ENCODE measurements around the gene MAML2.
"Not testable (repeated sequence)": the region's sequence is repeated elsewhere in the genome, so short reads cannot be mapped to it uniquely, and the experiment has no call there.

Gene MAML2

DNA sequence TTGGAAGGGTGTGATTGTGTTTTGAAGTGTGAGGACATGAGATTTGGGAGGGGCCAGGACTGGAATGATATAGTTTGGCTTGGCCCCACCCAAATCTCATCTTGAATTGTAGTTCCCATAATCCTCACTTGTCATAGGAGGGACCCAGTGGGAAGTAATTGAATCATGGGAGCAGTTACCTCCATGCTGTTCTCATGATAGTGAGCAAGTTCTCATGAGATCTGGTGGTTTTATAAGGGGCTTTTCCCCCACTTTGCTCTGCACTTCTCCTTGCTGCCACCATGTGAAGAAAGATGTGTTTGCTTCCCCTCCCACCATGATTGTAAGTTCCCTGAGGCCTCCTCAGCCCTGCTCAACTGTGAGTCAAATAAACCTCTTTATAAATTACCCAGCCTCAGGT, 71.6 kb downstream of the MAML2 start:
- DNase-seq (ENCODE audit: low read depth in 2 of 2): not testable (repeated sequence)

DNA sequence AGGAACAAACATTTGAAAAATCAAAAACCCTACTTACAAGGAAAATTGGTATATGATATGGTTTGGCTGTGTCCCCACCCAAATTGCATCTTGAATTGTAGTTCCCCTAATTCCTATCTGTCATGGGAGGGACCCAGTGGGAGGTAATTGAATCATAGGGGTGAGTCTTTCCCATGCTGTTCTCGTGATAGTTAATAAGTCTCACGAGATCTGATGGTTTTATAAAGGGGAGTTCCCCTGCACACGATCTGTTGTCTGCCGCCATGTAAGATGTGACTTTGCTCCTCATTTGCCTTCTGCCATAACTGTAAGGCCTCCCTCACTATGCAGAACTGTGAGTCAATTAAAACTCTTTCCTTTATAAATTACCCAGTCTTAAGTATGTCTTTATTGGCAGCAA, 74.5 kb downstream of the MAML2 start:
- DNase-seq (ENCODE audit: low read depth in 2 of 2): not testable (repeated sequence)

GRCh38 chr11:96267496-96268032, 75.4 kb downstream of the MAML2 start:
- DNase-seq (ENCODE audit: low read depth in 2 of 2): no peak

DNA sequence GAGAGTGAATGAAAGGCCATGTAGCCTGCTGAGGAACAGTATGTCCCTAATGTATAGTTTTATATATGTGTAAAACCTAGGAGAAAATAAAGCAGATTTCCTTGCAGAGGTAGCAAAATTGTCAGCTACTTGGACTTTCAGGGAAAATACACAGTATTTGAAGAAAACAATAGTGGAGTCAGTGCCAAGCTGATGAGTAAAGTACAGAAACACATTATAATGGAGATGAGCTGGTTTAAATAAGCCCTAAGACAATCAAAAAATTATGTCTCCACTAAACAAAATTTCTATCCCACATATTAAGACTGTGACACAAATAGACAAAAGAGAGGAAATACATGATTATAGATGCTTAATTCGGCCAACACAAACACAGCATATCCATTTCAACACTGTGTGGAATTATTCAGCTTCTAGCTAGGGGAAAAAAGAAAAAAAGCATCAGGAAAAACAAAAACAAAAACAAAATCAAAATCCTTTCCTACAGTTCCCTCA, 75.9 kb downstream of the MAML2 start:
- no peak for DNase-seq (ENCODE audit: low read depth in 2 of 2)

GRCh38 chr11:96265972-96266371, 77.0 kb downstream of the MAML2 start:
- no peak for DNase-seq (ENCODE audit: low read depth in 2 of 2)

DNA sequence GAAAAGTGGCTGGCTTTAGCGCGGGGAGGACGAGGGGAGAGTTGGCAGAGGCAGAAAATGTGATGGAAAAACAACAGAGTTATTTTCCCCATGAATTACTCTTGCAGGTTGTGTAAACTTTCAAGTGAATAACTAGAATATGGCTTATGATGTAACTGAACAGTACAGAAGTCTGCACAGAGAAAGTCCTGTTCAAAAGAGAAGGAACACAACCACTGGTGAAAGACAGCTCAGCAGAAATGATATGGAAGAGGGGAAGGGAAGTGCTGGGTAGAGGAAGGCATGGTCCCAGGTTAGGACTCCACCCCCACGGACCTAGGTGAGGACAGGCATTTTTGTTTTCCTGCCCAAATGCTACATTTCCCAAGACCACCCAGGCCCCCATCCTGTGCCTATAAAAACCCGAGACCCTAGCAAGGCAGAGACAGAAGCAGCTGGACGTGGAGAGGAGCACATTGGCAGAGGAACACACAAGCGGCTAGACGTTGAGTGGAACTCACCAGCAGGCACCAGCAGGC, 77.7 kb downstream of the MAML2 start:
- no peak for DNase-seq (ENCODE audit: low read depth in 2 of 2)

- DNase-seq (ENCODE audit: low read depth in 2 of 2): no peak
These were observed 78.6 kb downstream of the MAML2 start for GRCh38 chr11:96264364-96264763.

- DNase-seq (ENCODE audit: low read depth in 2 of 2): no peak
These were observed 79.7 kb downstream of the MAML2 start for GRCh38 chr11:96263238-96263763.

DNA sequence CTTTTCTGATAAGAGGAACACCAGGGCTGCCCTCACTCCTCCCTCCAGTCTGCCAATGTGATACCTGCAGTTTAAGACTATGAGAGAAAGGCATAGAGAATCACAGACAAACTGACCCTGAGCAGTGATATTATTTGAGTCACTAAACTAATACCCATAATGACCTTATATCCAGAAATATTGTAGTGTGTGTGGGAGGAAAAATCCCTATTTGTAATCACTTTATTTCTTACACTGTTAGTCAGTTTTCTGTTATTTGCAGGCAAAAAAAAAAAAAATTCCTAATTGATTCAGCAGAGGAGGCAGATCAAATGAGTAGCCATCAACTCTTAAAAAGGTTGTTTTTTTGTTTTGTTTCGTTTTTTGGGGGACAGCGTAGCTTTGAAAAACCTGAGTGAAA, 82.5 kb downstream of the MAML2 start:
- DNase-seq (ENCODE audit: low read depth in 2 of 2): no peak

GRCh38 chr11:96260067-96260511, 82.9 kb downstream of the MAML2 start:
- DNase-seq (ENCODE audit: low read depth in 2 of 2): no peak

GRCh38 chr11:96259134-96259830, 83.7 kb downstream of the MAML2 start:
- no peak for DNase-seq (ENCODE audit: low read depth in 2 of 2)

- DNase-seq (ENCODE audit: low read depth in 2 of 2): no peak
These were observed 84.7 kb downstream of the MAML2 start for GRCh38 chr11:96257972-96258934.

DNA sequence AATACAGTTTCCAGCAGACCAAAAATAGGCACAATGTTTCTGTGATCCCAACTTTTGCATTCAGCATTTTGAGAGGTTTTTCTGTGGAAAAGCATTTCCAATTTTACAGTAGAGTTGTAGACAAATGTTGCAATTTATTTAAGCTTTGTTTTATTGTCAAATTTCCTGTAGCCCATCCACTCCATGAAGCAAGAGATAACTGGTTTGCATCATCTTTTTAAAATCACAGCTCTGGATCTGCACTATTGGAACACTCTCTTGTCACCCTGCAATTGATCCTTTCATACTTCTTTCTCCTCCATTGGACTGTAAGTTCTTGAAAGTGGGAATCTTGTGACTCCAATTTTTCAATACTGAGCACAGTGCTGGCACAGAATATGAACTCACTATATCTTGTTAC, 86.0 kb downstream of the MAML2 start:
- DNase-seq (ENCODE audit: low read depth in 2 of 2): no peak

- DNase-seq (ENCODE audit: low read depth in 2 of 2): no peak
These were observed 86.6 kb downstream of the MAML2 start for GRCh38 chr11:96256215-96257011.

DNA sequence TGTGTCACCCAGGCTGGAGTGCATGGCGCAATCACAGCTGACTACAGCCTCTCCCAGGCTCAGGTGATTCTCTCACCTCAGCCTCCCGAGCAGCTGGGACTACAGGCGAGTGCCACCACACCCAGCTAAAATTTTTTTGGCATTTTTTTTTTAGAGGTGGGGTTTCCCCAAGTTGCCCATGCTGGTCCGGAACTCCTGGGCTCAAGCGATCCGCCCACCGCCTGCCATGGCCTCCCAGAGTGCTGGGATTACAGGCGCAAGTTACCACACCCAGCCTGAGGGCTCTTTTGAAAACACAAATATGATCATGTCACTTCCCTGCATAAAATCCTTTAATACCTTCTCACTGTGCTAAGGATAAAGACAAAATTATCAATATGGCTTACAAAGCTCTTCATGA, 88.1 kb downstream of the MAML2 start:
- no peak for DNase-seq (ENCODE audit: low read depth in 2 of 2)

DNA sequence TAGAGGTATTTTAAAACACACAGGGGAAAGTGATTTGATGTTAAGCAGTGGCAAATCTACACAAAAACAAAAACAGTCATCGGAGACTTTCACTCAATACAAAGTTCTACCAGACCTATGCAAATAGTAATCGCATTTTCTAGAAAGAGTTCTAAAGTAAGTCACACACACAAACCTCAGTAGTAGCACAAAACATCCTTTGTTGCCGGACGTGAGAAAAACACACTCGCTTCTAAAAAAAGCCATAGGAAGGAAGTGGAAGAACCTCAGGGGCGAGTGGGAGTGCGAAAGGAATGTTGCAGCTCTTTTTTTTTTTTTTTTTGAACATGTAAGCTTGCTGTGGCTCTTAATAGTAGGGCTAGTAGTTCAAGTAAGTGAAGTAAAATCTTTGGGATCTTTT, 88.9 kb downstream of the MAML2 start:
- no peak for DNase-seq (ENCODE audit: low read depth in 2 of 2)

- DNase-seq (ENCODE audit: low read depth in 2 of 2): no peak
These were observed 96.1 kb downstream of the MAML2 start for GRCh38 chr11:96246718-96247552.

- peak; percentile 42 to 44 for DNase-seq (ENCODE audit: low read depth in 2 of 2)
These were observed 99.9 kb downstream of the MAML2 start for GRCh38 chr11:96242971-96243647.

GRCh38 chr11:96242191-96242847, 100.7 kb downstream of the MAML2 start:
- DNase-seq (ENCODE audit: low read depth in 2 of 2): no peak

Data from stimulated activated CD4-positive, alpha-beta T cell treated with anti-CD3 and anti-CD28 coated beads, Interleukin-1b, Interleukin-23, amount 100 ng/mL, for 1 hour (primary cell).